Myocyte (in vitro differentiated cells): Measurements from ENCODE around the gene DVL3. TPM values are rescaled to one million over a fixed set of nuclear protein-coding genes. Genes with fewer than 3 reads are reported as not detected.

Experiments
- DNase-seq: peaks from one replicate; pipeline ENCODE4 v3.0.0-alpha.2; 2012; ENCODE audit warnings: low read depth
- total RNA-seq: library from RNA; depleted of rRNA; stranded (reverse); fragments of >200 nt; gene quantifications from 2 replicates; pipeline ENCODE4 v1.2.3, GENCODE V29; 2014

The DVL3 gene
- total RNA-seq, 1 donor from 2014 or later: 119 TPM

GRCh38 chr3:184209146-184209923 is 54.2 kb downstream of the DVL3 start:
- DNase-seq: no peak

- DNase-seq: no peak
These were observed 56.1 kb downstream of the DVL3 start for GRCh38 chr3:184211297-184211696.

GRCh38 chr3:184211718-184212117 is 56.5 kb downstream of the DVL3 start:
- no peak for DNase-seq

DNA sequence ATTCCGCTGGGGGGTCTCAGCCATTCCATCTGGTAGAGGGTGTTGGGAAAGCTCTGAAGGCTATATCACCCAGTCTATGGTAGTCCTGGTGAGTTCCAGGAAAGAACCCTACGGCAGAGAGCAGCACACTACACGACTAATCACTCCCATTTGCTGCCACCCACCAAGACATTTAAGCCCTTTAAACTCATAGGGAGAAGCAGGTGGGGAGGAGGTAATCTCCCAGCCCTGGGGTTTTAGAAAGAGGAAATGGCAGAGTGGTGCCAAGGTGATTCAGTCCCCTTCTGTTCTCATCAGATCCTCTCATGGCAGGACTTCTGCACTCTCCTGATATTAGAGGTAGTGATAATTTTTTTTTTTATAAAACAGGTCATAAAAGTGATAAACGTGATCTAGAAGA is 63.6 kb downstream of the DVL3 start:
- no peak for DNase-seq

DNA sequence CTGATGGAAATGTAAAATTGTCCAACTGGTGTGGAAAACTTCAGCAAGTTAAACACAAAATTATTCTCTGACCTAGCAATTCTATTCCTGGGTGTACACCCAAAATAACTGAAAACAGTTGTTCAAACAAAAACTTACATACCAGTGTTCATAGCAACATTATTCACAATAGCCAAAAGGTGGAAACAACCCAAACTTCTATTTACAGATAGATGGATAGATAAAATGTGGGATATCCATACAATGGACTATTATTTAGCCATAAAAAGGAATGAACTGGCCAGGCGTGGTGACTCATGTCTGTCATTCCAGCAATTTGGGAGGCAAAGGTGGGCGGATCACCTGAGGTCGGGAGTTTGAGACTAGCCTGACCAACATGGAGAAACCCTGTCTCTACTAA is 67.3 kb downstream of the DVL3 start:
- no peak for DNase-seq

Other genes starting within 250 kb of the DVL3 start
- gene ABCC5, start 137.5 kb upstream of the DVL3 start, total RNA-seq: 15.5 and 16.7 TPM in 2 replicates
- not detected in 2 replicates for gene HTR3D, start 123.6 kb upstream of the DVL3 start, total RNA-seq
- not detected in 2 replicates for gene HTR3C, start 102.3 kb upstream of the DVL3 start, total RNA-seq
- gene HTR3E, start 58.3 kb upstream of the DVL3 start, total RNA-seq: 3.1 and 7.1 TPM in 2 replicates
- gene EIF2B5, start 20.0 kb upstream of the DVL3 start, total RNA-seq: 53.7 and 54.3 TPM in 2 replicates
- 329 and 375 TPM in 2 replicates for gene AP2M1, start 19.5 kb downstream of the DVL3 start, total RNA-seq
- 50.1 and 52.8 TPM in 2 replicates for gene ABCF3, start 30.8 kb downstream of the DVL3 start, total RNA-seq
- not detected in 2 replicates for gene VWA5B2, start 74.2 kb downstream of the DVL3 start, total RNA-seq
- 55.0 and 77.6 TPM in 2 replicates for gene ALG3, start 93.6 kb downstream of the DVL3 start, total RNA-seq
- 2.8 and 3.6 TPM in 2 replicates for gene EEF1AKMT4, start 94.3 kb downstream of the DVL3 start, total RNA-seq
- gene CAMK2N2, start 106.2 kb downstream of the DVL3 start, total RNA-seq: not detected in 2 replicates
- gene ECE2, start 120.6 kb downstream of the DVL3 start, total RNA-seq: not detected in 2 replicates
- 480 and 540 TPM in 2 replicates for gene PSMD2, start 143.9 kb downstream of the DVL3 start, total RNA-seq
- gene EIF4G1, start 159.2 kb downstream of the DVL3 start, total RNA-seq: 358 and 371 TPM in 2 replicates
- 14.2 and 15.5 TPM in 2 replicates for gene FAM131A, start 182.2 kb downstream of the DVL3 start, total RNA-seq
- gene CLCN2, start 206.2 kb downstream of the DVL3 start, total RNA-seq: 1.8 and 3.4 TPM in 2 replicates
- gene POLR2H, start 206.3 kb downstream of the DVL3 start, total RNA-seq: 77.1 and 87.4 TPM in 2 replicates
- 0.16 TPM in 1 of 2 replicates, not detected in the other for gene THPO, start 222.8 kb downstream of the DVL3 start, total RNA-seq
- gene CHRD, start 224.7 kb downstream of the DVL3 start, total RNA-seq: 8.4 and 18.8 TPM in 2 replicates